ENCODE results near the gene ERCC6L2.

ERCC6L2 gene

DNA sequence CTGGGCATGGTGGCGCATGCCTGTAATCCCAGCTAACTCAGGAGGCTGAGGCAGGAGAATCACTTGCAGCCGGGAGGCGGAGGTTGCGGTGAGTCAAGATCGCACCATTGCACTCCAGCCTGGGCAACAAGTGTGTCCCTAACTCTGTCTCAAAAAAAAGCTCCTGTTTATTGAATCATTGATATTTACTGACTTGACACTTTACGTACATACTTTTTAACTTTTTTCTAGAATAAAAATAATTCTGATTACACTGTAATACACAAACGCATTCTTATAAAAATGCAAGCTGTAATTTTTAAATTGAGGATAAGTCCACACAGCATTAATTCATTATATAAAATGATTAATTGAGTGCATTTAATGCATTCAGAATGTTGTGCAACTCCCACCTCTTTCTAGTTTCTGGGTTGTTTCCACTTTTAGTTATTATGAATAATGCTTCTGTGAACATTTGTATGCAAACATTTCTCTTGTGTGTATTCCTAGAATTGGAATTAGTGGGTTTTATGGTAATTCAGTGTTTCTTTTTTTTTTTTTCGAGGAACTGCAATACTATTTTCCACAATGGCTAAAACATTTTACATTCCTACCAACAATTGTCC is 15.7 kb downstream of the ERCC6L2 start:
- DNase-seq (ENCODE audit: low read depth) = no peak
- TF ChIP-seq, protein P1, sequence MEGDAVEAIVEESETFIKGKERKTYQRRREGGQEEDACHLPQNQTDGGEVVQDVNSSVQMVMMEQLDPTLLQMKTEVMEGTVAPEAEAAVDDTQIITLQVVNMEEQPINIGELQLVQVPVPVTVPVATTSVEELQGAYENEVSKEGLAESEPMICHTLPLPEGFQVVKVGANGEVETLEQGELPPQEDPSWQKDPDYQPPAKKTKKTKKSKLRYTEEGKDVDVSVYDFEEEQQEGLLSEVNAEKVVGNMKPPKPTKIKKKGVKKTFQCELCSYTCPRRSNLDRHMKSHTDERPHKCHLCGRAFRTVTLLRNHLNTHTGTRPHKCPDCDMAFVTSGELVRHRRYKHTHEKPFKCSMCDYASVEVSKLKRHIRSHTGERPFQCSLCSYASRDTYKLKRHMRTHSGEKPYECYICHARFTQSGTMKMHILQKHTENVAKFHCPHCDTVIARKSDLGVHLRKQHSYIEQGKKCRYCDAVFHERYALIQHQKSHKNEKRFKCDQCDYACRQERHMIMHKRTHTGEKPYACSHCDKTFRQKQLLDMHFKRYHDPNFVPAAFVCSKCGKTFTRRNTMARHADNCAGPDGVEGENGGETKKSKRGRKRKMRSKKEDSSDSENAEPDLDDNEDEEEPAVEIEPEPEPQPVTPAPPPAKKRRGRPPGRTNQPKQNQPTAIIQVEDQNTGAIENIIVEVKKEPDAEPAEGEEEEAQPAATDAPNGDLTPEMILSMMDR (IDR thresholded peaks at IDR 0.05; ENCODE audit: control insufficient read depth, insufficient read depth, low read depth, low read length, missing control alignments) = no peak
- H3K4me3 ChIP-seq (ENCODE audit: control insufficient read depth, low read depth, low read length) = no peak overlapping the region

DNA sequence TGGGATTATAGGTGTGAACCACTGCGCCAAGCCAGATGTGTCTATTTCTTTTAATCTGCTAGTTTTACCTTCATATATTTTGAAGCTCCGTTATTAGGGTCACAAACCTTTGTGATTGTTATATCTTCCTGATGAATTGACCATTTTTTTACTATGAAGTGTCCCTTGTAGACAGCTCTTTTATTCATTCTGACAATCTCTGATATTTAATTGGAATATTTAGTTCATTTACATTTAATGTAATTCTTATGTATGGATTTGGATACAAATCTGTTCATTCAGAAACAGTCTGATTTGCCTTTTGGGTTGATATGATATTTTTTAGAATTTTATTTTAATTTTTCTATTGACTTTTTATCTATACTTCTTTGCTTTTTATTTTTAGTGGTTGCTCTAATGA is 17.2 kb downstream of the ERCC6L2 start:
- TF ChIP-seq, protein P1 (IDR thresholded peaks at IDR 0.05; ENCODE audit: control insufficient read depth, insufficient read depth, low read depth, low read length, missing control alignments) = no peak
- no peak overlapping the region for H3K4me3 ChIP-seq (ENCODE audit: control insufficient read depth, low read depth, low read length)
- no peak for DNase-seq (ENCODE audit: low read depth)

DNA sequence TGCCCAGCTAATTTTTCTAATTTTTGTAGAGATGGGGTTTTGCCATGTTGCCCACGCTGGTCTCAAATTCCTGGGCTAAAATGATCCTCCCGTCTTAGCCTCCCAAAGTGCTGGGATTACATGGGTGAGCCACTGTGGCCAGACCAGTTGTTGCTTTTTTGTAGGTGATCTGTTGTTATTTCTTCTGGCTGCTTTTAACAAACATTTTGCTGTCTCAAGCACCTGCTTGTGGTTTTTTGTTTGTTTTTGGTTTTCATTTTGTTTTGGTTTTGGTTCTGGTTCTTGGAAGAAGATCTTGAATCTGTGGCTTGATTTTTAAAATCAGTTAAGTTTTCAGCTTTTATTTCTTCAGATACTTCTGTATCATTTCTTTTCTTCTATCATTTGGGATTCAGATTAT is 21.1 kb downstream of the ERCC6L2 start:
- no peak overlapping the region for H3K4me3 ChIP-seq (ENCODE audit: control insufficient read depth, low read depth, low read length)
- TF ChIP-seq, protein P1 (IDR thresholded peaks at IDR 0.05; ENCODE audit: control insufficient read depth, insufficient read depth, low read depth, low read length, missing control alignments) = no peak
- DNase-seq (ENCODE audit: low read depth) = no peak

DNA sequence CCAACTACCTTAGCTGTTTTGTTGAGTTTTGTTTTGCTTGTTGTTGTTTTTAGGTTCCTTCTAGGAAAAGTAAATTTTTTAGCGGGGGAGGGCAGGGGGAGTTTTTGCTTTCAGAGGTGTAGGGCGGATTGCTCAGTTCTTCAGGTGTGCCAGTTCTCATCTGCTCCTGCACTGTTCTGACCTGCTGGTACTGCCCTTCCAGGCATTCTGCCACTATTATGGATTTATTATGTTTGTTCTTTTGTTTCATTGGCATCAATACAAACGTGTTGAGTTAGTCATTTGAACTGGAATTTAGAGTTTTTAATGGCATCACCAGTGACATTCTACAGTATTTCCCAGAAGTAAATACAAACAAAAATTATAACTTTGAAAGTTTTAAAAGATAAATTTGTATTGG is 26.0 kb downstream of the ERCC6L2 start:
- no peak overlapping the region for H3K4me3 ChIP-seq (ENCODE audit: control insufficient read depth, low read depth, low read length)
- DNase-seq (ENCODE audit: low read depth) = no peak
- TF ChIP-seq, protein P1 (IDR thresholded peaks at IDR 0.05; ENCODE audit: control insufficient read depth, insufficient read depth, low read depth, low read length, missing control alignments) = no peak

- no peak overlapping the region for H3K4me3 ChIP-seq (ENCODE audit: control insufficient read depth, low read depth, low read length)
- no peak for DNase-seq (ENCODE audit: low read depth)
- TF ChIP-seq, protein P1 (IDR thresholded peaks at IDR 0.05; ENCODE audit: control insufficient read depth, insufficient read depth, low read depth, low read length, missing control alignments) = no peak
These were observed 27.9 kb downstream of the ERCC6L2 start for GRCh38 chr9:95903398-95903797.

DNA sequence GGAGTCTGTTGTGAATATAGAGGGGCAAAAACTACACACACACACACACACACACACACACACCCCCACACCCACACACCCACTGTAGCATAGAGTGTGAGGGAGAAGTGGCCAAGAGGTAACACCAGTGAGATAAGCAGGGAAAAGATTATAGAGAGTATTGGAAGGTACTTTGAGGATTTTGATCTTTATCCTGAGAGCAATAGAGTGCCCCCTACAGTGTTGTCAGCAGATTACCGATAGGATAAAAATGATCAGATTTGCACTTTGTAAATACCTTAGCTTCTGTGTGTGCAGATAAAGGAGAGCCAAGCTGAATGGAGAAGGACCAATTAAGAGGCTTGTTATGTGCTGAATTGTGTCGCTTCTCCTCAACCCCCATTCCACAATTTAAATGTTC is 32.3 kb downstream of the ERCC6L2 start:
- no peak for DNase-seq (ENCODE audit: low read depth)
- TF ChIP-seq, protein P1 (IDR thresholded peaks at IDR 0.05; ENCODE audit: control insufficient read depth, insufficient read depth, low read depth, low read length, missing control alignments) = peak; percentile 10
- no peak overlapping the region for H3K4me3 ChIP-seq (ENCODE audit: control insufficient read depth, low read depth, low read length)
